Transverse colon (tissue), 4 donors: ENCODE data around the gene PPIC. TPM values are rescaled to one million over a fixed set of nuclear protein-coding genes. Genes with fewer than 3 reads are reported as not detected.

Source experiments
- DNase-seq: peaks from one replicate; pipeline ENCODE4 v3.0.0-alpha.2; 2019
- H3K27ac ChIP-seq, 4 donors: fragments of 200-600 bp; sonication (generic); 2 replicates each; pipeline ENCODE4 v1.5.1; 2016 to 2018; ENCODE audit warnings: inconsistent platforms in 4 of 4
- H3K27me3 ChIP-seq: fragments of 200-600 bp; sonication (generic); 2 replicates; pipeline ENCODE4 v1.5.1; 2017; ENCODE audit warnings: inconsistent platforms
- H3K36me3 ChIP-seq, 4 donors: fragments of 200-600 bp; sonication (generic); 2 replicates each; pipeline ENCODE4 v1.5.1; 2017 to 2019; ENCODE audit warnings: inconsistent platforms in 4 of 4
- H3K4me1 ChIP-seq, 4 donors: fragments of 200-600 bp; sonication (generic); 2 replicates each; pipeline ENCODE4 v1.5.1; 2017 to 2020; ENCODE audit warnings: inconsistent platforms in 4 of 4
- H3K4me3 ChIP-seq, 4 donors: fragments of 200-600 bp; sonication (generic); 1 replicate in 1 of 4; 2 replicates in 3 of 4; pipeline versions ENCODE4 v1.5.1 to v1.6.1; 2017 to 2019; ENCODE audit warnings: inconsistent platforms in 4 of 4
- H3K9me3 ChIP-seq, 2 donors: fragments of 200-600 bp; sonication (generic); 2 replicates each; pipeline ENCODE4 v1.5.1; 2017 to 2019; ENCODE audit warnings: inconsistent platforms in 2 of 2
- EP300 ChIP-seq: sonication (generic); formaldehyde crosslinking; IDR thresholded peaks from one replicate; pipeline ENCODE4 v1.6.1; 2017; ENCODE audit warnings: antibody characterized with exemption, low read depth
- POLR2A ChIP-seq: fragments of 450-650 bp; IDR thresholded peaks from one replicate; pipeline ENCODE4 v1.6.1; 2016; ENCODE audit warnings: antibody characterized with exemption, mild to moderate bottlenecking, moderate library complexity
- POLR2AphosphoS5 ChIP-seq, 3 donors: sonication (generic); formaldehyde crosslinking; IDR thresholded peaks; one replicate each; pipeline ENCODE4 v1.6.1; 2016; ENCODE audit warnings: antibody characterized with exemption in 3 of 3
- WGBS, 2 donors: methylation state at CpG; one replicate each; pipeline ENCODE4 v1.1.5; 2018; ENCODE audit warnings: low coverage in 1 of 2; 5-methylcytosine and 5-hydroxymethylcytosine counted together
- in situ Hi-C, 4 donors: fragments of 200-750 bp; cut with MboI; loops; one replicate each; pipeline versions ENCODE4 v1.15.0 to v1.15.1; 2017; ENCODE audit warnings: low sequenced_read_pairs in 3 of 4, low pct_ligation_motif_present in 1 of 4, low pct_unique_long_range_greater_than_20kb in 1 of 4
- intact Hi-C: fragments of 100-400 bp; cut with DNase I; formaldehyde crosslinking; loops from one replicate; pipeline ENCODE4 v1.15.1; 2023; ENCODE audit warnings: low total_unique reads
- total RNA-seq, 4 donors: library from RNA; depleted of rRNA; stranded (reverse); fragments of >200 nt; gene quantifications; one replicate each; pipeline ENCODE4 v1.1.0, GENCODE V29; 2016
- TF ChIP-seq, protein P1 (sequence below), 5 experiments: fragments of 200-600 bp in 3 of 5; fragments of 450-650 bp in 2 of 5; sonication (generic) in 3 of 5; IDR thresholded peaks; 1 replicate in 2 of 5; 2 replicates in 3 of 5; pipeline ENCODE4 v1.5.1; 2016 to 2017; ENCODE audit warnings: antibody characterized with exemption in 5 of 5, inconsistent platforms in 3 of 5, mild to moderate bottlenecking in 2 of 5, moderate library complexity in 1 of 5

PPIC gene
- total RNA-seq, 4 donors from 2014 or later, result 10.1 to 58.0 (median 38.8) TPM

DNA sequence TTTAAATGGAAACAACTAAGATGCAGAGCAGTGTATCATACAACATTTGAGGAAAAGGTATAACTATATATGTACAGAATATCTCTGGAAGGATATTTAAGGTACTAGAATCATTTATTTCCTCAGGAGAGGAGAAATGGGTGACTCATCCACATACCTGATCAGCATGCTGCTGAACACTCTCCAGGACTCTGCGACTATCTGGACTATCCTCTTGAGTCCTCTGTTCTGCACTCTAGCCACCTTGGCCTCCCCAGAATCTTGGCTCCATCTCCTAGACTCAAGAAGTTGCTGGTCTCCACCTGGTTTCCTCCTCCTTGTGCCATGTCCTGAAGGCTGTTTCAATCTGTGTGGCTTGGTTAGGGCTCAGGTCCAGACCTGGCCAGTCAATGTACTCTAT lies 43.7 kb upstream of the PPIC start:
- Histone ChIP-seq H3K4me3 (no peak overlapping the region), H3K9me3 (no peaks in the 10 kb centered on the region), H3K36me3 (no peaks in the 10 kb centered on the region), H3K4me1 (no peaks in the 10 kb centered on the region), H3K27me3 (peaks cover 72% of the 10 kb centered on the region), H3K27ac (no peak overlapping the region)
- in situ Hi-C loops, result no loop called here
- TF ChIP-seq POLR2AphosphoS5 (IDR thresholded peaks at IDR 0.05) (no peak), POLR2A (no peak), EP300 (no peak)
- TF ChIP-seq, protein P1, sequence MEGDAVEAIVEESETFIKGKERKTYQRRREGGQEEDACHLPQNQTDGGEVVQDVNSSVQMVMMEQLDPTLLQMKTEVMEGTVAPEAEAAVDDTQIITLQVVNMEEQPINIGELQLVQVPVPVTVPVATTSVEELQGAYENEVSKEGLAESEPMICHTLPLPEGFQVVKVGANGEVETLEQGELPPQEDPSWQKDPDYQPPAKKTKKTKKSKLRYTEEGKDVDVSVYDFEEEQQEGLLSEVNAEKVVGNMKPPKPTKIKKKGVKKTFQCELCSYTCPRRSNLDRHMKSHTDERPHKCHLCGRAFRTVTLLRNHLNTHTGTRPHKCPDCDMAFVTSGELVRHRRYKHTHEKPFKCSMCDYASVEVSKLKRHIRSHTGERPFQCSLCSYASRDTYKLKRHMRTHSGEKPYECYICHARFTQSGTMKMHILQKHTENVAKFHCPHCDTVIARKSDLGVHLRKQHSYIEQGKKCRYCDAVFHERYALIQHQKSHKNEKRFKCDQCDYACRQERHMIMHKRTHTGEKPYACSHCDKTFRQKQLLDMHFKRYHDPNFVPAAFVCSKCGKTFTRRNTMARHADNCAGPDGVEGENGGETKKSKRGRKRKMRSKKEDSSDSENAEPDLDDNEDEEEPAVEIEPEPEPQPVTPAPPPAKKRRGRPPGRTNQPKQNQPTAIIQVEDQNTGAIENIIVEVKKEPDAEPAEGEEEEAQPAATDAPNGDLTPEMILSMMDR (IDR thresholded peaks at IDR 0.05), result no peak
- WGBS, 2 donors, result 60 to 86% methylated on average over 1 of the region's 1 CpG
- no peak for DNase-seq
- intact Hi-C loops, result no loop called here

DNA sequence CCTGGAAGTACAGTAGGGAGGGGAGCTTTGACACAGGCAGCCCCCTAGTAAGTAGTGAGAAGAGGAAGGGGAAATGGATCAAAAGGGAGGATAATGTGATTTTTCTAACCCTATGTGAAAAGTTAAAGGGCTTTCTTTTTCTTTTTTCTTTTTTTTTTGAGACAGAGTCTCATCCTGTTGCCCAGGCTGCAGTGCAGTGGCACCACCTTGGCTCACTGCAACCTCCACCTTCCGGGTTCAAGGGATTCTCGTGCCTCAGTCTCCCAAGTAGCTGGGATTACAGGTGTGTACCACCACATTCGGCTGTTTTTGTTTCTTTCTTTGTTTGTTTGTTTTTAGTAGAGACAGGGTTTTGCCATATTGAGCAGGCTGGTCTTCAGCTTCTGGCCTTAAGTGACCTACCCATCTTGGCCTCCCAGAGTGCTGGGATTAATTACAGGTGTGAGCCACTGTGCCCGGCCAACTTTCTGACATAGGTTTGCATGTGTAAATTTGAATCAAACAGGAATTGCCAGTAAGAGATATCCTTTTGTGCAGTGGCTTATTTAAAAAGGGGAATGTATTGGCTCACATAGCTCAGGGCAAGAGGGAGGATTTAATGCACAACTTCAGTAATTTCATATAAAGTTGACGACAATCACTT lies 39.1 kb upstream of the PPIC start:
- DNase-seq, result no peak
- Histone ChIP-seq H3K9me3 (no peaks in the 10 kb centered on the region), H3K27ac (no peak overlapping the region), H3K27me3 (peaks cover 45% of the 10 kb centered on the region), H3K36me3 (no peaks in the 10 kb centered on the region), H3K4me3 (no peak overlapping the region), H3K4me1 (no peaks in the 10 kb centered on the region)
- no peak for TF ChIP-seq POLR2A
- no peak for TF ChIP-seq EP300
- TF ChIP-seq, protein P1 (IDR thresholded peaks at IDR 0.05), result no peak
- TF ChIP-seq POLR2AphosphoS5 (IDR thresholded peaks at IDR 0.05), result no peak
- 82% methylated on average over 4 to 5 of the region's 5 CpGs for WGBS, 2 donors
- in situ Hi-C loops (no loop called here), intact Hi-C loops (no loop called here)

GRCh38 chr5:123068368-123068938 lies 31.9 kb upstream of the PPIC start:
- TF ChIP-seq EP300 (no peak), POLR2AphosphoS5 (IDR thresholded peaks at IDR 0.05) (no peak), POLR2A (no peak)
- TF ChIP-seq, protein P1 (IDR thresholded peaks at IDR 0.05), result no peak
- peaks cover 5% of the 10 kb centered on the region for H3K27me3 ChIP-seq
- intact Hi-C loops (no loop called here), in situ Hi-C loops (no loop called here)
- H3K4me3 ChIP-seq, result no peak overlapping the region
- WGBS, 2 donors, result 50 to 62% methylated on average over 1 of the region's 1 CpG
- H3K36me3 ChIP-seq, result no peaks in the 10 kb centered on the region
- no peaks in the 10 kb centered on the region for H3K9me3 ChIP-seq
- DNase-seq, result no peak
- H3K27ac ChIP-seq, result no peak overlapping the region
- H3K4me1 ChIP-seq, result no peaks in the 10 kb centered on the region

DNA sequence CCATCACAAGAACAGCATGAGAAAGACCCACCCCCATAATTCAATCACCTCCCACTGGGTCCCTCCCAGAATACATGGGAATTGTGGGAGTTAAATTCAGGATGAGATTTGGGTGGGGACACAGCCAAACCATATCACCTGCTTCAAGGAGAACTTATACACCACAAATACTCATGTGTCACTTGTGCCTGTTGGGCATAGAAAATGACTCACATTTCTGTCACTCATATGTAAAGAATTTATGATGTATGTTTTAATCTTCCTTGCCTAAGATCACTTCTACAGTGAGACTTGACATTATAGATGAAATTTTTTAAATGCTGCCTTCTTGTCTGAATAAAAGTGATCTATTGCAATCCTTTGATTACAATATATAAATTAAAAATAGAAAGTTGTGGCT lies 29.5 kb upstream of the PPIC start:
- no peaks in the 10 kb centered on the region for H3K4me1 ChIP-seq
- no peak for TF ChIP-seq EP300
- TF ChIP-seq, protein P1 (IDR thresholded peaks at IDR 0.05), result no peak
- TF ChIP-seq POLR2AphosphoS5 (IDR thresholded peaks at IDR 0.05), result no peak
- TF ChIP-seq POLR2A, result no peak
- H3K27me3 ChIP-seq, result no peaks in the 10 kb centered on the region
- H3K9me3 ChIP-seq, result no peaks in the 10 kb centered on the region
- no peaks in the 10 kb centered on the region for H3K36me3 ChIP-seq
- no peak for DNase-seq
- in situ Hi-C loops, result no loop called here
- no peak overlapping the region for H3K27ac ChIP-seq
- no peak overlapping the region for H3K4me3 ChIP-seq
- intact Hi-C loops, result no loop called here
